NB4 (cell line): ENCODE measurements around the gene DPH2.

Experiments
- DNase-seq: peaks from one replicate; pipeline ENCODE4 v3.0.0; 2010; ENCODE audit warnings: low read depth
- H3K4me3 ChIP-seq: one replicate; pipeline ENCODE4 v1.5.1; 2011; ENCODE audit warnings: mild to moderate bottlenecking, low read depth, low read length, moderate library complexity
- MAX ChIP-seq: IDR thresholded peaks from 2 replicates; pipeline ENCODE4 v1.6.1; 2011; ENCODE audit warnings: low read depth, low read length
- MYC ChIP-seq: IDR thresholded peaks from 2 replicates; pipeline ENCODE4 v1.6.1; 2011; ENCODE audit warnings: low read depth, low read length
- POLR2A ChIP-seq: IDR thresholded peaks from 2 replicates; pipeline ENCODE4 v1.6.1; 2011; ENCODE audit warnings: mild to moderate bottlenecking; ENCODE audit not compliant: insufficient read length; ENCODE audit errors: extremely low read depth
- TF ChIP-seq, protein P1 (sequence below): IDR thresholded peaks from one replicate; pipeline ENCODE4 v1.5.1; 2012; ENCODE audit warnings: low read depth, low read length

Gene DPH2

DNA sequence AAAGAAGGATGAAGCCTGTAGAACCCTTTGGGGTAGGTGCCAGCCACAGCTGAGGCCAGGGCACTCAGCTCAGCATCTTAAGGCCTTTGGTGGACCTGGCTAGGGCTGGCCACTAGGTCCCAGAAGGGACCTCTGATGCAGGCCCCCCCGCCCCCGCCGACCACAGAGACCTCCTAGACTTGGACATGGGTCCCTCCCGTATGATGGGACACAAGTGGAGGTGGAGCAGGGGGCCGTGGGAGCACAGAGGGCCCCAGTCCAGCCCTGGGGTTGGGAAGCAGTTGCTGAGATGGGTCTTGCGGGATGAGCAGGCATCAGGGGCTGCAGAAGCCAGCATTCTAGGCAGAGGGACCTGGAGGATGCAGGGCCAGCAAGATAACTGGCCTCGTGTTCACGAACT, 12.4 kb downstream of the DPH2 start:
- TF ChIP-seq POLR2A (no peak), MAX (no peak), MYC (no peak)
- TF ChIP-seq, protein P1, sequence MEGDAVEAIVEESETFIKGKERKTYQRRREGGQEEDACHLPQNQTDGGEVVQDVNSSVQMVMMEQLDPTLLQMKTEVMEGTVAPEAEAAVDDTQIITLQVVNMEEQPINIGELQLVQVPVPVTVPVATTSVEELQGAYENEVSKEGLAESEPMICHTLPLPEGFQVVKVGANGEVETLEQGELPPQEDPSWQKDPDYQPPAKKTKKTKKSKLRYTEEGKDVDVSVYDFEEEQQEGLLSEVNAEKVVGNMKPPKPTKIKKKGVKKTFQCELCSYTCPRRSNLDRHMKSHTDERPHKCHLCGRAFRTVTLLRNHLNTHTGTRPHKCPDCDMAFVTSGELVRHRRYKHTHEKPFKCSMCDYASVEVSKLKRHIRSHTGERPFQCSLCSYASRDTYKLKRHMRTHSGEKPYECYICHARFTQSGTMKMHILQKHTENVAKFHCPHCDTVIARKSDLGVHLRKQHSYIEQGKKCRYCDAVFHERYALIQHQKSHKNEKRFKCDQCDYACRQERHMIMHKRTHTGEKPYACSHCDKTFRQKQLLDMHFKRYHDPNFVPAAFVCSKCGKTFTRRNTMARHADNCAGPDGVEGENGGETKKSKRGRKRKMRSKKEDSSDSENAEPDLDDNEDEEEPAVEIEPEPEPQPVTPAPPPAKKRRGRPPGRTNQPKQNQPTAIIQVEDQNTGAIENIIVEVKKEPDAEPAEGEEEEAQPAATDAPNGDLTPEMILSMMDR: no peak
- no peak for DNase-seq
- H3K4me3 ChIP-seq: no peak overlapping the region

DNA sequence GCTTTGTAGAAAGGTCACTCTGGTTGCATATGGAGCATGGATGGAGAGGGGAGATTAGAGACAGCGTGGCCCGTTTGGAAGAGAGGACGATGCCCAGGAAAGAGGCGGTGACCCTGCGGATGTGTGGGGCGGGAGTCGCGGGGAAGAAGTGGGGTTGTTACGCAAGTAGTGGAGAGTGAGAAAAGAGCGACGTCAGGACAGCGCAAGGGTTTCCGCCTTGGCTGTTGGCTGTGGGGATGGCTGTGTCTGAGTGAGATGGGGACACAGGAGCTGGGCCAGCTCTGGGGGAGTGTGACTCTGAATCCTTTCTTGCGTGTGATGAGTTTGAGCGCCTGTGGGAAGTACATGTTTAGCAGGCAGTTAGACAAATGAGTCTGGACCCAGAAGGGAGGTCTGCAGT, 13.0 kb downstream of the DPH2 start:
- H3K4me3 ChIP-seq: no peak overlapping the region
- peak; percentile 21 for DNase-seq
- TF ChIP-seq MYC: no peak
- TF ChIP-seq, protein P1: no peak
- no peak for TF ChIP-seq POLR2A
- TF ChIP-seq MAX: no peak

GRCh38 chr1:43983253-43983899, 13.6 kb downstream of the DPH2 start:
- DNase-seq: no peak
- H3K4me3 ChIP-seq: no peak overlapping the region
- TF ChIP-seq MAX: no peak

DNA sequence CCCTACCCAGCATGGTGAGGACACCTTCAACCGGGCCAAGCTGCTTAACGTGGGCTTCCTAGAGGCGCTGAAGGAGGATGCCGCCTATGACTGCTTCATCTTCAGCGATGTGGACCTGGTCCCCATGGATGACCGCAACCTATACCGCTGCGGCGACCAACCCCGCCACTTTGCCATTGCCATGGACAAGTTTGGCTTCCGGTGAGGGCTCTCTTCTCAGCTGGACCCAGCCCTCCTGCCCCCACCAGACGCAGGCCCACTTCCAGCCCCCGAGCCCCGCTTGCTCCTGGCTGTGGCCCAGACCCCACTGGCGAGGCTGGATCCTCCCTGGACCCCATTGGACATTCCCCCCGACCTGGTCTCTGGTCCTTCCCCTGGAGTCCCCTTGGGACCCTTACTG, 15.0 kb downstream of the DPH2 start:
- TF ChIP-seq POLR2A (no peak), MAX (no peak), MYC (no peak)
- TF ChIP-seq, protein P1: no peak
- DNase-seq: no peak
- no peak overlapping the region for H3K4me3 ChIP-seq

DNA sequence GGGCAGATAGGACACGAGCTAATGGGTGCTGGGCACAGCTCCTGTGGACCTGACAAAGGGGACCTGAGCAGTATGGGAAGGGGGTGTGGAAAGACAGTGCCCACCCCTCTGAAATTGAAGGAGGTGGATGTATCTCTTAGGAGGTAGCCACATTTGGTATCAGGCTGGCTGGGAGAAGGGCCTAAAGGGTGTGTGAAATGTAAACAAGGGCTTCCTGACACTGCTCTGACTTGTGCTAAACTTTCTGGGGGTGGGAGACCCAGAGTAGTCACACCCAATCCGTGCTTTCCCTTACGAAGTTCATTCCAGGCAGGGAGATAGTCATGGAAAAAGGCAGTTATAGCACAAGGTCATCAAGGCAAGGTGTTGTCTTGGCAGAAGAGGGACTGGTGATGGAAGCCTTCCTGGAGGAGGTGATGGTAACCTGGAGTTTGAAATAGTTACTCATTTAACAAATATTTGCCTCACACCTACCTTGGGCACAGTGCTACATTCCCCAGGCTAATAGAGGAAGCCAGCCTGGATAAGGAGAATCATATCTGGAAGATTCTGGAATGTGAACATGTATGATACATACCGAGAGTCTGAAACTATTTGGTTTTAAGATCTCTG, 16.3 kb downstream of the DPH2 start:
- no peak for DNase-seq
- TF ChIP-seq MYC (no peak), POLR2A (no peak), MAX (no peak)
- TF ChIP-seq, protein P1: no peak
- H3K4me3 ChIP-seq: no peak overlapping the region

GRCh38 chr1:43986712-43987111, 16.9 kb downstream of the DPH2 start:
- no peak overlapping the region for H3K4me3 ChIP-seq
- TF ChIP-seq, protein P1: no peak
- TF ChIP-seq POLR2A (no peak), MAX (no peak), MYC (no peak)
- no peak for DNase-seq
